ENCODE results near the gene TMPRSS11D.

DNA sequence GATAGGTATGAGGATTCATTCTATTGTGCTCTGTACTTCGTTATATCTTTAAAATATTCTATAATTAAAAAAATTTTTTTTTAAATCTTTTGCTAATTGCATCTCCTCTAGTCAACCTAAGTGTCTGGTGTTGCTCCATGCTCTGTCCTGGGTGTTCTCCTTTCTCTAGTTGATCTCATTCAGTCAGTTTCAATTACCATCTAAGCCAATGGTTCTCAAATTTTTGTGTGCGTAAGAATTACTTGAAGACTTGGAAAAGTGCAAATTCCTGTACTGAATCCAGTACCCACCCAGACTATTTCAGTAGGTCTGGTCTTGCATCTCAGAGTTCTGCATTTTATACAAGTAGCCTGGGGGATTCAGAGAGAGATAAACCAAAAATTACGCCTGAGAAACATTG is 6.7 kb downstream of the TMPRSS11D start:
- TF ChIP-seq, protein P1, sequence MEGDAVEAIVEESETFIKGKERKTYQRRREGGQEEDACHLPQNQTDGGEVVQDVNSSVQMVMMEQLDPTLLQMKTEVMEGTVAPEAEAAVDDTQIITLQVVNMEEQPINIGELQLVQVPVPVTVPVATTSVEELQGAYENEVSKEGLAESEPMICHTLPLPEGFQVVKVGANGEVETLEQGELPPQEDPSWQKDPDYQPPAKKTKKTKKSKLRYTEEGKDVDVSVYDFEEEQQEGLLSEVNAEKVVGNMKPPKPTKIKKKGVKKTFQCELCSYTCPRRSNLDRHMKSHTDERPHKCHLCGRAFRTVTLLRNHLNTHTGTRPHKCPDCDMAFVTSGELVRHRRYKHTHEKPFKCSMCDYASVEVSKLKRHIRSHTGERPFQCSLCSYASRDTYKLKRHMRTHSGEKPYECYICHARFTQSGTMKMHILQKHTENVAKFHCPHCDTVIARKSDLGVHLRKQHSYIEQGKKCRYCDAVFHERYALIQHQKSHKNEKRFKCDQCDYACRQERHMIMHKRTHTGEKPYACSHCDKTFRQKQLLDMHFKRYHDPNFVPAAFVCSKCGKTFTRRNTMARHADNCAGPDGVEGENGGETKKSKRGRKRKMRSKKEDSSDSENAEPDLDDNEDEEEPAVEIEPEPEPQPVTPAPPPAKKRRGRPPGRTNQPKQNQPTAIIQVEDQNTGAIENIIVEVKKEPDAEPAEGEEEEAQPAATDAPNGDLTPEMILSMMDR (IDR thresholded peaks at IDR 0.05; ENCODE audit: extremely low read depth in 1 of 2, insufficient read depth in 1 of 2, low read depth in 1 of 2, low read length in 2 of 2), result no peak
- TF ChIP-seq POLR2A (IDR thresholded peaks at IDR 0.05; ENCODE audit: low read depth, low read length) (no peak), EZH2 (IDR thresholded peaks at IDR 0.05; ENCODE audit: borderline replicate concordance, low read depth, low read length, severe bottlenecking) (no peak)
- TF ChIP-seq, protein P2, sequence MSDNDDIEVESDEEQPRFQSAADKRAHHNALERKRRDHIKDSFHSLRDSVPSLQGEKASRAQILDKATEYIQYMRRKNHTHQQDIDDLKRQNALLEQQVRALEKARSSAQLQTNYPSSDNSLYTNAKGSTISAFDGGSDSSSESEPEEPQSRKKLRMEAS (IDR thresholded peaks at IDR 0.05; ENCODE audit: insufficient read depth, insufficient read length), result no peak

All from endothelial cell of umbilical vein (primary cell).